Stomach (tissue), 4 donors: ENCODE data around the gene RIN1.

Source experiments
- EP300 ChIP-seq: sonication (generic); formaldehyde crosslinking; IDR thresholded peaks from one replicate; pipeline ENCODE4 v1.6.1; 2017; ENCODE audit warnings: antibody characterized with exemption
- POLR2A ChIP-seq, 4 donors: fragments of 450-650 bp; IDR thresholded peaks; one replicate each; pipeline ENCODE4 v1.6.1; 2016; ENCODE audit warnings: antibody characterized with exemption in 4 of 4, control low read depth in 2 of 4, mild to moderate bottlenecking in 1 of 4, moderate library complexity in 1 of 4
- POLR2AphosphoS5 ChIP-seq, 3 donors: sonication (generic); formaldehyde crosslinking; IDR thresholded peaks; one replicate each; pipeline ENCODE4 v1.6.1; 2016; ENCODE audit warnings: antibody characterized with exemption in 3 of 3
- TF ChIP-seq, protein P1 (sequence below), 7 experiments: fragments of 450-650 bp in 4 of 7; fragments of 200-600 bp in 3 of 7; sonication (generic) in 3 of 7; IDR thresholded peaks; one replicate each; pipeline ENCODE4 v1.5.1; 2016 to 2019; ENCODE audit warnings: antibody characterized with exemption in 7 of 7, control low read depth in 2 of 7, mild to moderate bottlenecking in 1 of 7

DNA sequence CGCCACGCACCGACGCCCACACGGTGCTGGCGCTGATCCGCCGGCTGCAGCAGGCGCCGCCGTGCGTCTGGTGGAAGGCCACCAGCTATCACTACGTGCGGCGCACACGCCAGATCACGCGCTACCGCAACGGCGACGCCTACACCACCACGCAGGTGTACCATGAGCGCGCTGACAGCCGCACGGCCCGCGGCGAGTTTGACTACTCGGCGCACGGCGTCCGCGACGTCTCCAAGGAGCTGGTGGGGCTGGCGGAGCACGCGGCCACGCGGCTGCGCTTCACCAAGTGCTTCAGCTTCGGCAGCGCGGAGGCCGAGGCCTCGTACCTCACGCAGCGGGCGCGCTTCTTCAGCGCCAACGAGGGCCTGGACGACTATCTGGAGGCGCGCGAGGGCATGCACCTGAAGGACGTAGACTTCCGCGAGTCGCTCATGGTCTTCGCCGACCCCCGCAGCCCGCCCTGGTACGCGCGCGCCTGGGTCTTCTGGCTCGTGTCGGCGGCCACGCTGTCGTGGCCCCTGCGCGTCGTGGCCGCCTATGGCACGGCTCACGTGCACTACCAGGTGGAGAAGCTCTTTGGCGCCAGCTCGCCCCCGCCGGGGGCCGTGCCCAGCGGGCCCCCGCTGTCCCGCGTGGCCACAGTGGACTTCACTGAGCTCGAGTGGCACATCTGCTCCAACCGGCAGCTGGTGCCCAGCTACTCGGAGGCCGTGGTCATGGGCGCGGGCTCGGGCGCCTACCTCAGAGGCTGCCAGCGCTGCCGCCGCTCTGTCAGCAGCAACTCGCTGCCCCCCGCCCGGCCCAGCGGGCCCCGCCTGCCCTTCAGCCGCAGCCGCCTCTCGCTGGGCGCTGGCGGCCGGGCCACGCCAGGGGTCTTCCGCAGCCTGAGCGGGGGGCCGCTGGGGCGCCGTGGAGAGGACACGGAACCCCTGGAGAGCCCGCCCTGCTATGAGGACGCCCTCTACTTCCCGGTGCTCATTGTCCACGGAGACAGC is 41.3 kb downstream of the RIN1 start:
- TF ChIP-seq, protein P1, sequence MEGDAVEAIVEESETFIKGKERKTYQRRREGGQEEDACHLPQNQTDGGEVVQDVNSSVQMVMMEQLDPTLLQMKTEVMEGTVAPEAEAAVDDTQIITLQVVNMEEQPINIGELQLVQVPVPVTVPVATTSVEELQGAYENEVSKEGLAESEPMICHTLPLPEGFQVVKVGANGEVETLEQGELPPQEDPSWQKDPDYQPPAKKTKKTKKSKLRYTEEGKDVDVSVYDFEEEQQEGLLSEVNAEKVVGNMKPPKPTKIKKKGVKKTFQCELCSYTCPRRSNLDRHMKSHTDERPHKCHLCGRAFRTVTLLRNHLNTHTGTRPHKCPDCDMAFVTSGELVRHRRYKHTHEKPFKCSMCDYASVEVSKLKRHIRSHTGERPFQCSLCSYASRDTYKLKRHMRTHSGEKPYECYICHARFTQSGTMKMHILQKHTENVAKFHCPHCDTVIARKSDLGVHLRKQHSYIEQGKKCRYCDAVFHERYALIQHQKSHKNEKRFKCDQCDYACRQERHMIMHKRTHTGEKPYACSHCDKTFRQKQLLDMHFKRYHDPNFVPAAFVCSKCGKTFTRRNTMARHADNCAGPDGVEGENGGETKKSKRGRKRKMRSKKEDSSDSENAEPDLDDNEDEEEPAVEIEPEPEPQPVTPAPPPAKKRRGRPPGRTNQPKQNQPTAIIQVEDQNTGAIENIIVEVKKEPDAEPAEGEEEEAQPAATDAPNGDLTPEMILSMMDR (IDR thresholded peaks at IDR 0.05) = no peak
- TF ChIP-seq POLR2AphosphoS5 (IDR thresholded peaks at IDR 0.05) (no peak), POLR2A (IDR thresholded peaks at IDR 0.05) (no peak), EP300 (no peak)
